ENCODE results near the gene AMDHD2.
A peak's percentile ranks its signal among the peaks of the same experiment; 100 is the strongest.
"Not testable (repeated sequence)": the region's sequence is repeated elsewhere in the genome, so short reads cannot be mapped to it uniquely, and the experiment has no call there.

Gene AMDHD2

GRCh38 chr16:2531696-2532493, 11.7 kb downstream of the AMDHD2 start:
- peak; percentile 66 to 98 (median 96) for DNase-seq

DNA sequence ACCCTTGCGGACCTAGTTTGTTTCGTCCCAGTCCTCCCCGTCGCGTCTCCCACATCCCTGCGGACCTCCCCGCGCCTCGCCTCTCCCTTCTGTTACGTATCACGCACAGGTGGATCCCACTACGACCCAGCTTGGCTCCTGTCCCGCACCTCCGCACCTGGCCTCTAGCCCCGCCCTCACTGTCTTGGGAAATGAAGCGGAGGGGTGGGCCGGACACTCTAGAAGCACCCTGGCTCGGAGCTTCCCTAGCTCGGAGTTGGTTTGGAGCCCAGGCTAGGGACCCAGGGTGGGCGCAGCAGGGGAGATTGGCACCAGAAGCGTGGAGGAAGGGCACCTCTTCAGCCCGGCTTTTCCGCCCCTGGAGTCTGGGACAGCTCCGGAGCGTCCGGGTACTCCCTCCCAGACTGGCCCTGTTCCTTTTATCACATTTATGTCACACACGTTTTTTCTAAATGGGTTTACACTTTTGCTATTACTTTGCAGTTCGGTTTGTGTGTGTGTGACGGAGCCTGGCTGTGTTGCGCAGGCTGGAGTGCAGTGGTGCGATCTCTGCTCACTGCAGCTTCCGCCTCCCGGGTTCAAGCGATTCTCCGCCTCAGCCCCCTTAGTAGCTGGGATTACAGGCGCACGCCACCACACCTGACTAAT, 12.4 kb downstream of the AMDHD2 start:
- DNase-seq = peak in 40 of 58 donors; percentile 21 to 74 (median 54)

- DNase-seq = not testable (repeated sequence)
These were observed 13.1 kb downstream of the AMDHD2 start for GRCh38 chr16:2533142-2533755.

DNA sequence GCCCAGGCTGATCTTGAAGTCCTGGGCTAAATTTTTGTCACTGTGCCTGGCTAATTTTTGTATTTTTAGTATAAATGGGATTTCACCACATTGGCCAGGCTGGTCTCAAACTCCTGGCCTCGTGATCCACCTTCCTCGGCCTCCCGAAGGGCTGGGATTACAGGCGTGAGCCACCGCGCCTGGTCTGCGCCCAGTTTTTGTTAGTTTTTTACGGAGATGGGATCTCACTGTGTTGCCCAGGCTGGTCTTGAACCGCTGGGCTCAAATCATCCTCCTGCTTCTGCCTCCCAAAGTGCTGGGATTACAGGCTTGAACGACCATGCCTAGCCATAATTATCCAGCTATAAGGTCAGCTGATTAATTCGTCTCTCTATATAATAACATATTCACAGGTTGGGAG, 13.7 kb downstream of the AMDHD2 start:
- DNase-seq = no peak

DNA sequence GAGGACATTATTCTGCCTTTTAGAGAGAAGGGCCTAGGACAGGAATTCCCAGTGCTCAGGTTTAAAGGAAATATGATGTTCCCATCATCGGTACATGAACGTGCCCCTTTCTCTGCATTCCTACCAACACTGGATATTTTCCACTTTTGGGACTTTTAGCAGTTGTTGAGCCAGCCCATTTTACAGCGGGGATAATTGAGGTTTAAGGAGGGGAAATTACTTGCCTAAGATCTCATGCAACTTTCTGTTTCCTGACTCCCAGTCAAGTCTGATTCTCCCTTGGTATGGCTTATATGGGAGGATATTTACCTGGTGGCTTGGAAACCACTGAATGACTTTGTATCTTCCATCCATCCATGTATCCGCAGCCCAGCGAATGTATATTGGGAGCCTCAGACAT, 14.2 kb downstream of the AMDHD2 start:
- not testable (repeated sequence) for DNase-seq

DNA sequence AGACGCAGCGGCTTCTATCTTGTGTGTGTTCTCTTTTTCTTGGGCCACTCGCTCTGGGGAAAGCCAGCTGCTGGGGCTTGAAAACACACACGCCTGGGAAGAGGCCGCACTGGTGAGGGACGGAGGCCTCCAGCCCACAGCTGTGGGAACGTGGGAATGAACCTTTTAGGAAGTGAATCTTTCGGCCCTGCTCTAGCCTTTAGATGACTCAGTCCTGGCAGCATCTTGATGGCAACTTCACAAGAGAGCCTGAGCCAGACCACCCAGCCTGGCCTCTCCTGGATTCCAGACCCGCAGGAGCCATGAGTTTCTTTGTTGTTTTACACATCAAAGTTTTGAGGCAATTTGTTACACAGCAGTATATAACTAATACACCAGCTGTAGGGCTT, 15.4 kb downstream of the AMDHD2 start:
- DNase-seq = no peak

DNA sequence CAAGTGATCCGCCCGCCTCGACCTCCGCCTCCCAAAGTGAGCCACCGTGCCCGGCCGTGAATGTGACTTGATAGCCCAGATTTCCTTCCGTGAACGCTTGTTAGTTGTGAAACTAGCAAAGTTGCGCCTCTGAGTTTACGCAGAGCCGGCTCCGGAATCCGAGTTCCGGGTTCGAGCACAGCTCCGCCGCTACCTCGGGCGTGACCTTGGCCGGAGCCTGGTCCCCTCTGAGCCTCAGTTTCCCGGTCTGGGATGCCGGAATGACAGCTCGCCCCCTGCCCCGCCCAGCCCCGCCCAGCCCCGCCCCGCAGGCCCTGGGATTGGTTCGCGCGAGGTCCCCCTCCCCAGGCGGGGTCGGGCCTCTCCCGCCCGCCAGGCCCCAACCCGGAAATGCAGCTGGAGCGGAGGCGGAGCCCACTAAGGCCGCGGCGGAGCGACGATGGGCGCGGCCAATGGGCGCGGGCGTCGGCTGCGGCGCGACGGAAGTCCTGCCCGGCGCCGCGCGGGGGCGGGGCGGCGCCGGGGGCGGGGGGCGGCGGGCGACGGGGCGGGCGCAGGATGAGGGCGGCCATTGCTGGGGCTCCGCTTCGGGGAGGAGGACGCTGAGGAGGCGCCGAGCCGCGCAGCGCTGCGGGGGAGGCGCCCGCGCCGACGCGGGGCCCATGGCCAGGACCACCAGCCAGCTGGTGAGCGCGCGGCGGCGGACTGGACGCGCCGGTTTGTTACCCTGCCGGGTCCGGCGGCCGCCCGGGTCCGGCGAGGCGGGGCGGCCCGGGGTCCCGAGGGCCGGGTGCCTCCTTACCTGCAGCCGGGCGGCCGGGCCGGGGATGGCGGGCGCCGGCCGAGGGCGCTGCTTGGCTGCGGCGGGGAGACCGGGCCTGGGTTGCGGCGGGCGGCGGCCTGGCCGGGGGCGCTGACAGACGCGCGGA, 17.5 kb downstream of the AMDHD2 start, which contains the start of gene PDPK1:
PDPK1 (plus strand) TSS at position 571 of the 929 bp plus-strand sequence; CDS start at position 663, 92 bp downstream.
- DNase-seq = peak; percentile 64 to 96 (median 92)

- not testable (repeated sequence) for DNase-seq
These were observed 19.1 kb downstream of the AMDHD2 start for GRCh38 chr16:2539192-2539844.

GRCh38 chr16:2539845-2540458, 19.8 kb downstream of the AMDHD2 start:
- peak in 10 of 58 donors; percentile 3 to 55 (median 36) for DNase-seq

- not testable (repeated sequence) for DNase-seq
These were observed 20.7 kb downstream of the AMDHD2 start for GRCh38 chr16:2540912-2541311.

DNA sequence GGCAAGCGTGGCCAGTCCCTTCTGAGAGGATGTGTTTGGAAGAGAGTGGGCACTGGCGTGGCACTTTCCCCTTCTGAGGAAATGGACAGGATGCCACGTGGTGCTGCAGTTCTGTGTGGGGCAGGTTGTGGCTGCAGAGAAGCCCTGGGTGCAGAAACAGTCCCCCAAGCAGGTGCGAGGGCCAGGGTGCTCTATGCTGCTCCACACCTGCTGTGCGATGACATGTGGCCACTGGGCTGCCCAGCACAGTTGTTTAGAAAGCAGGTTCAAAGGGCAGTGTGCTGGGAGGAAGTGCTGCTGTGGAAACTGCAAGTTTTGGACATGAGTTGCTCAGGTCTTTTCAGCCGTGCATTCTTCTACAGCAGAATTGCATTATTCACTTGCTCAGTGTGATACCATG, 21.2 kb downstream of the AMDHD2 start:
- not testable (repeated sequence) for DNase-seq

GRCh38 chr16:2543771-2544170, 23.6 kb downstream of the AMDHD2 start:
- not testable (repeated sequence) for DNase-seq

DNA sequence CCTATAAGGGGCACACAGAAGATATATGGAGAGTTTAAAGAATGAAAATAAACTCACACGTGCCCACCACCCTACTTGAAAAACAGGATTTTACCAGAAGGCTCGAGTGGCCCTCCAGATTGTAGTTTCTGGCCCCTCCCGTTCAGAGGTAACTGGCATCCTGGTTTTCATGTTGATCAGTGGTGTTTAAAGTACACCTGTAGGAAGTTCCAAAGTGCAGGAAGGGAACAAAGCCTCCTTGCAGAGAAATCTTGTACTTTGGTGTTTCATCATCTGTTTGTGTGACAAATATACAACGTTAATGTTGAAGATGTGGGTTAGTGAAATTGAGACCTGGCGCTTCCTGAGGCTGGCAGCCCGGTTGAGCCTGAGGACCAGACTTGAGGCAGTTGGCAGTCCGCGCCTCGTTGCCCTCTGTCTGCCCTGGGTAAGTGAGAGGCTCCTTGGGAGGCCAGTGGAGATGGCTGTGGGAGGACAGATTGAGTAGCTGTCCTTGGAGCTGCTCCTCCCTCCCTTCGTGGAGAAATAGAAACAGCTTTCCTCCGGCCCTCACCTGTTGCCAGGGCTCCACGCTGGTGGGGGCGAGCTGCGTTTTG, 30.2 kb downstream of the AMDHD2 start:
- DNase-seq = not testable (repeated sequence)

- not testable (repeated sequence) for DNase-seq
These were observed 31.3 kb downstream of the AMDHD2 start for GRCh38 chr16:2551420-2551889.

DNA sequence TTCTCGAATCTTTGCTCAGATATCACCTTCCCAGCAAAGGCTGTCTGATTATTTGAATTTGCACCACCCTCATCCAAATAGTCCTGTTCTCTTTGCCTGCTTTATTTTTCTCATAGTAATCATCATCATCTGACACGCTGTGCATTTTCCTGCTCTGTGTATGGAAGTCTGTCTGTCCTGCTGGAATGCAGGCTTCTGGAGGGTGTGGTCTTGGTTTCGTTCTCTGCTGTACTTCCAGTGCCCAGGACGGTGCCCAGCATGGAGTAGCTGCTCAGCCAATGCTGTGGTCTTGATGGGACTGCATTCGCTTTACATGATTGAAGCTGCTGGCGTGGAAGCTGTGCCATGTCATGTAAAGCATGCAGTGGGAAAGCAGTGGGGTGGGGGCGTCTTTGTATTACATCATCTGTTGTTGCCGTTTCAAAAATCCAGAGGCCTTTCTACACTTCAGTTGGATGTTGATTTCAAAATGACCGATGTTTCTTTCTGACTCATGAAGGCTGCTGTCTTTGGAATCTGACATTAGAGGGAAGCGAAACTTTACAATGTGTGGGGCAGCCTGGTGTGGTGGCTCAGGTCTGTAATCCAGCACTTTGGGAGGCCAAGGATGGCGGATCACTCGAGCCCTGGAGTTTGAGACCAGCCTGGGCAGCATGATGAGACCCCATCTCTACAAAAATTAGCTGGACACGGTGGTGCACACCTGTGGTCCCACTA, 34.7 kb downstream of the AMDHD2 start:
- not testable (repeated sequence) for DNase-seq

GRCh38 chr16:2557150-2557549, 37.0 kb downstream of the AMDHD2 start:
- DNase-seq = not testable (repeated sequence)

DNA sequence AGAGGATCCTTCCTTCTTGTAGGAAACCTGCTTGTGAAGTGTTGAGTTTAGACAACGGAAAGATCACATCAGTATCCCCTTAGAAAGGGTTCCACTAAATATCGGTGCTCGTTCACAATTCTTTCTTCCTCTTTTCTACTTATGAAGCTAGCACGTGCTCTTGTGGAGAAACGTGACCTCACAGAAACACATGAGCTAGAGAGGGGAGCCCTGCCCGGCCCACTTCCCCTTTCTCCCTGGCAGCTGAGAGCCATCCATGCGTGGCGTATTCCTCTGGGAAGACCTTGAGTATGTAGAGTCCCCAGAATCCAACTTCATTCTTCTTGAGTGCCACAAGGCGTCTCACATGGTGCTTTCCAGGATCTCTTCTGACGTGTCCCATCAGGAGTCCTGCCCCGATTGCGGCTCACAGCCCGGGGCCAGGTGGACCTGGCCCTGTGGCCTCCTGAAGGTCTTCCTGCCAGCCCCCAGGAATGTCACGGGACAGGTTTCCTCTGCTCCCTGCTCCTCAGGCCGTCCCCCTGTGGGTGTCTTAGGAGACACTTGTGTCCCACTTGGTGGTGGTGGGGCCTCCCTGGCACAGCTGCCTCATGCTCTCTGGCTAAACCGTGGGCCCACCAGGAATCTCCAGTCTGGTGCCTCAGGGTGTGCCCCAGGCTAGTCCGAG, 40.1 kb downstream of the AMDHD2 start:
- not testable (repeated sequence) for DNase-seq

DNA sequence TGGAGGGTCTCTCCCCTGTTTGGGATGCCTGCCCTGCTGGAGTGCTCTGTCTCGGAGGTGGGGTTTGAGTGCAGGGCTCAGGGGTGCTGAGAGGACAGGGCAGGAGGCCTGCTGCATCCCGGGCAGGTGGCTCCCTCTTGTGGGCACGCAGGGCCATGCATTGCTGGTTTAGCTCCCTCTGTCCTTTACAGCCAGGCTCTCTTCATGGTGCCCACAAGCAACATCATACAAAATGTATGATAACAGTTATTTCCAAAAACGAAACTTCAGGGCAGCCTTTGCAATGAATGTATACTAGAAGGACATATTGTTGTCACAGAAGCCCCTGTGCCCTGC, 40.6 kb downstream of the AMDHD2 start:
- not testable (repeated sequence) for DNase-seq

All from anterior cingulate cortex (tissue), 58 donors.